GM18868 (cell line): ENCODE data around the gene POLE.
A peak's percentile ranks its signal among the peaks of the same experiment; 100 is the strongest.

Source experiments
- ATAC-seq: cut with Tn5 transposase; IDR thresholded peaks from one replicate; pipeline ENCODE4 v1.9.1; 2021; ENCODE audit warnings: mild to moderate bottlenecking, moderate library complexity; ENCODE audit not compliant: unreplicated experiment

The POLE gene, protein sequence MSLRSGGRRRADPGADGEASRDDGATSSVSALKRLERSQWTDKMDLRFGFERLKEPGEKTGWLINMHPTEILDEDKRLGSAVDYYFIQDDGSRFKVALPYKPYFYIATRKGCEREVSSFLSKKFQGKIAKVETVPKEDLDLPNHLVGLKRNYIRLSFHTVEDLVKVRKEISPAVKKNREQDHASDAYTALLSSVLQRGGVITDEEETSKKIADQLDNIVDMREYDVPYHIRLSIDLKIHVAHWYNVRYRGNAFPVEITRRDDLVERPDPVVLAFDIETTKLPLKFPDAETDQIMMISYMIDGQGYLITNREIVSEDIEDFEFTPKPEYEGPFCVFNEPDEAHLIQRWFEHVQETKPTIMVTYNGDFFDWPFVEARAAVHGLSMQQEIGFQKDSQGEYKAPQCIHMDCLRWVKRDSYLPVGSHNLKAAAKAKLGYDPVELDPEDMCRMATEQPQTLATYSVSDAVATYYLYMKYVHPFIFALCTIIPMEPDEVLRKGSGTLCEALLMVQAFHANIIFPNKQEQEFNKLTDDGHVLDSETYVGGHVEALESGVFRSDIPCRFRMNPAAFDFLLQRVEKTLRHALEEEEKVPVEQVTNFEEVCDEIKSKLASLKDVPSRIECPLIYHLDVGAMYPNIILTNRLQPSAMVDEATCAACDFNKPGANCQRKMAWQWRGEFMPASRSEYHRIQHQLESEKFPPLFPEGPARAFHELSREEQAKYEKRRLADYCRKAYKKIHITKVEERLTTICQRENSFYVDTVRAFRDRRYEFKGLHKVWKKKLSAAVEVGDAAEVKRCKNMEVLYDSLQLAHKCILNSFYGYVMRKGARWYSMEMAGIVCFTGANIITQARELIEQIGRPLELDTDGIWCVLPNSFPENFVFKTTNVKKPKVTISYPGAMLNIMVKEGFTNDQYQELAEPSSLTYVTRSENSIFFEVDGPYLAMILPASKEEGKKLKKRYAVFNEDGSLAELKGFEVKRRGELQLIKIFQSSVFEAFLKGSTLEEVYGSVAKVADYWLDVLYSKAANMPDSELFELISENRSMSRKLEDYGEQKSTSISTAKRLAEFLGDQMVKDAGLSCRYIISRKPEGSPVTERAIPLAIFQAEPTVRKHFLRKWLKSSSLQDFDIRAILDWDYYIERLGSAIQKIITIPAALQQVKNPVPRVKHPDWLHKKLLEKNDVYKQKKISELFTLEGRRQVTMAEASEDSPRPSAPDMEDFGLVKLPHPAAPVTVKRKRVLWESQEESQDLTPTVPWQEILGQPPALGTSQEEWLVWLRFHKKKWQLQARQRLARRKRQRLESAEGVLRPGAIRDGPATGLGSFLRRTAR (N-terminal part only)

GRCh38 chr12:132687211-132688164 is at the start of gene POLE, which contains the start of gene PXMP2:
TSS of gene POLE (minus strand) at chr12:132687342. CDS start at chr12:132687315, 27 bp downstream.
TSS of gene PXMP2 (plus strand) at chr12:132687587. CDS start at chr12:132687671, 84 bp downstream.
- peak; percentile 91 for ATAC-seq

GRCh38 chr12:132736913-132737312 is 49.8 kb upstream of the POLE start:
- no peak for ATAC-seq

DNA sequence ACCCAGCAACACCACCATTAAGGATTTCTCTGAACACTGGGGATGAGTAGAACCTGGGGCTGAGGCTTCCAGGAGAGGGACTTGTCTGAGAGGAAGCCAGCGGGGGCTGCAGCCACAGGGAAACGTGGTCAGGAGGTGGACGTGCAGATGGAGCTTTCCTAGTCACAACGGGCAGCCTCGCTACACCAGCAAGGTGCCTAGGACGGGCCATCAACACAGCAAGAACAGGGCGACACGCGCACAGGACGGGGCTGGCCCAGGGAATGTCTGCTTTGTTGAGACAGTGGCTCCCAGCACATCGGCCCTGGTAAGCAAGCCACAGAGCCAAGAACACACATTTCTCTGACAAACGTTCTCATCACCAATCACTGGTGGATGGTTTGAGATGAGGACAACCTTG is 49.2 kb upstream of the POLE start:
- ATAC-seq: no peak

GRCh38 chr12:132735496-132735895 is 48.4 kb upstream of the POLE start:
- ATAC-seq: no peak

DNA sequence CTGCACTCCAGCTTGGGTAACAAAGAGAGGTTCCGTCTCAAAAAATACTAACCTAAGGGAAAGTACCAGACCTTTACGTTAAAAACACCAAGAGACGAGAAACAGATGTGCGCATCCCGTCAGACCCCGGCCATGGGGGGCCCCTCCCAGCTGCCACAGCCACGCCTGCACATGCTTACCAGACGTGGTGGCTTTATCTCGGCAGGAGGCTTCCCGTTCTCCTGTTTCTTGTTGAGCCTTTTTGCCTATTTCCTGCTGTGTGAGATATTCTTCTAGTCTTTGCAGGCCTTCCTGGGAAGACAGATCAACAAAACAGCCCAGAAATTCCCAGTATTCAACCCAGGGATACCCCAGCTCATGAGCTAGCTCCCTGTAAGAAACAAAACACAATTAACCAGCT is 47.1 kb upstream of the POLE start:
- no peak for ATAC-seq

DNA sequence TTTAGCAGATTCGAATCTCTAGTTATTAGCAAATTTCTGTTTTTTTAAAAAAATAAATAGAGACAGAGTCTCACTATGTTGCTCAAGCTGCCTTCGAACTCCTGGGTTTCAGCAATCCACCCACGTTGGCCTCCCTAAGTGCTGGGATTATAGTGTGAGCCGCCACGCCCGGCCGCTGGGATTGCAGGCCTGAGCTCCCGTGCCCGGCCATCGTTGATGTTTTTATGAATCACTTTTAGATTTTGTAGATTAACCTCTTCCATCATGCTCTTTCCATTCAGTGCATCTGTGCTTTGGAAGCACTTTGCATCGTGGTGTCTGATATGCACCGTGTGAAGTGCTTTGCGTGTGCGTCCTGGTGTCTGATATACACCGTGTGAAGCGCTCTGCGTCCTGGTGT is 44.4 kb upstream of the POLE start:
- ATAC-seq: no peak

- no peak for ATAC-seq
Measured at GRCh38 chr12:132730353-132730752, 43.2 kb upstream of the POLE start.

DNA sequence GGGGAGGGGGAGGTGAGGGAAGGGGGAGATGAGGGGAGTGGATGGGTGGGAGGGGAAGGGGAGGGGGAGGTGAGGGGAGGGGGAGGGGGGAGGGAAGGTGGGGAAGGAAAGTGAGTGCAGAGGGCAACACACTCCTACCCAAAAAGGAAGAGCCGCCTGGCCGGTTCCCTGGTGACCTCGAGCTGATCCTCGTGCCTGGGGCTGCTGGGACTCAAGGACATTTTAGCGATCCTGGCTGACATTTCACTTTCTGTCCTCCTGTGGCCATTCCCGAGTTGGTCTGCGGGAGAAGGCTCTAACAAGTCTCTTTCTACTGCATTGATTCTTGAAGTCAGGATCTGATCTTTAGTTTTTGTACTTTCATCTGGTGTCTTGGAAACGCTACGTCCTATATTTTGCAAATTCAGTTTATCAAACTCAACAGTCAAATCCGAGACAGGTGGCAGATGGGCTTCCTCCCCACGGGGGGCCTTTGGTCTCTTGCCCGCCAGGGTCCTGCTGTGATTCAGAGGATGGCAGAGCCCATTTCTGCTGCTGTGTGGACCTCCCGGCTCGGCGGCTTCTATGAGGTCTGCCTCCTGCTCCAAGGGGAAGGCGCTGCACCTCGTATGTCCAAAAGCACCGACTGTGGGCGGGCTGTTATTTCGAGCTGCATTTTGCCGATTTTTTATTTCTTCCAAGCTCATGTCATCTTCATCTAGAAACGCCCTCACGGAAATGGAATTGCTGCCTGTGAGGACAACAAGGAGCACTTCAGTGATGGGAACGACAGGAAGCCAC is 42.6 kb upstream of the POLE start:
- ATAC-seq: no peak

GRCh38 chr12:132728502-132728901 is 41.4 kb upstream of the POLE start:
- no peak for ATAC-seq

DNA sequence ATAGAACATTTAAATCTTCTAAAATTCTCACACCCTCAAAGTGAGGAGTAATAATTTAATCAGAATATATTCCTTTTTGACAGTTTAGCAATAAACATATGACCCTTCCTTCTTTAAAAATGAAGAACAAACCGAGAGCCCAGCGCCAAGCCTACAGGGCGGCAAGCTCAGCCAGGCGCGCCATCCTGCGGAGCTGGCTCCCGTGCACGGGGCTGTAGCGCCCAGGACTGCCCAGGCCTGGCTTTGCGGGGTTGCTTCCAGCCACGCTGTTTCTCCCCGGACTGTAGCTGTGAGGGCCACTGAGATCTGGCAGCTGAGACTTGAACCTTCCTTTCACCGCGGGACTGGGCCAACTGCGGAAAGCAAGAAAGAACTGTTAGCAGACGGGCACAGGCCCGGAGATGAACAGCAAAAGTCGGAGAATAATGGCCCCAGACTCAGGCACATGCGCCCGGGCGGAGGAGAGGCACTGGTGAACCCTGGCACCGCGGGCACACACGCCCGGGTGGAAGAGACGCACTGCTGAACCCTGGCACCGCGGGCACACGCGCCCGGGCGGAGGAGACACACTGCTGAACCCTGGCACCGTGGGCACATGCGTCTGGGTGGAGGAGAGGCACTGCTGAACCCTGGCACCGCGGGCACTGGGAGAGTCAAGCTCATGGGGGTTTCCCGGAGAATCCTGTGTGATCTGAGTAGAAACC is 40.1 kb upstream of the POLE start:
- no peak for ATAC-seq

GRCh38 chr12:132726386-132726785 is 39.2 kb upstream of the POLE start:
- ATAC-seq: no peak

DNA sequence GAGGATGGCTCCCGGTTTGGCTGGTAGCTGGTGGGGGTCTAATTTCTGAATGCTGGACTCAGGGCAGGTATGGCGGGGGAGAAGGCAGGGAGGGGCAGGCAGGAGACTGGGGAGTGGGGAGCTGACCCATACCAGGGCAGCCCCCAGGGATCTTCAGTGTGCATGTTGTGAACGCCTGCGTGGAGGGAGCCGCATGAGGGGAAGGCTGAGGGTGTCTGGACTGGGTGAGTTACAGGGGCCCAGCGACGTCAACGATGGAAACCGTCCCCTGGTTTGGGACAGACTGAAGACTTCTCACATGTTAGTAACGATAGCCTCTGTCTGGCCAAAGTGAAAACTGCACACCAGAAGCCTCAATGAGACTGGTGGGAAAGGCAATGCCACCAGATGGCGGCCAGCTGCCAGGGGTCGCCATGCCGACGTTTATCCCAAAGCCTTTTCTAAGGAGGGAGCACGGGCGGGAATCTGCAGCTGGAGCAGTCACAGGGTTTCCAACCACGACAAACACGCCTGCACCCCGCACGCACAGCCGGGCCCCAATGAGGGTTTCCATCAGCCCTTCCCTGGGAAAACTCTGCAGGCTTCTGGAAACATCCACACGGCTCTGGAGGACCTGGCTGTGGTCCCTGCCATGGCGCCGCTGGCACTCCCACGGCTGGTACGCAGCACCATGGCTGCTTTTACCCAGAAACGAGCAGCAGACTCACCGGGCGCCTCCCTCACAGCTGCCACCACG is 37.5 kb upstream of the POLE start:
- ATAC-seq: no peak

DNA sequence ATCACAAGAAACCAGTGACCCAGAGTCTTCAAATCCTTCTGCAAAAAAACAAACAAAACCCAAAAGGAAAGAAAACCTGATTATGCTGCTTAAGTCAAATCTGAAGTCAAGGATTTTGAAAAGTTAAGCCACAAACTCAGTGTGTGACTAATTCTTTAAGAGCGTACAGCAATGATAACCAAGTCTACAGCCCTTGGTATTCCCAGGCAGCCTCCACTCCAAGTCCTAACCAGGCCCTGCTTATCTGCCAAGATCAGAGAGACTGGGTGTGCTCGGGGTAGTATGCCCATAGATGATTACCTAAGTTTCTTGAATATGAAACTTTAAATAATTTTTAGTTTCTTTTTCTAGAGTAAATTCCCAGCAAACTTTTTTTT is 36.6 kb upstream of the POLE start:
- no peak for ATAC-seq

DNA sequence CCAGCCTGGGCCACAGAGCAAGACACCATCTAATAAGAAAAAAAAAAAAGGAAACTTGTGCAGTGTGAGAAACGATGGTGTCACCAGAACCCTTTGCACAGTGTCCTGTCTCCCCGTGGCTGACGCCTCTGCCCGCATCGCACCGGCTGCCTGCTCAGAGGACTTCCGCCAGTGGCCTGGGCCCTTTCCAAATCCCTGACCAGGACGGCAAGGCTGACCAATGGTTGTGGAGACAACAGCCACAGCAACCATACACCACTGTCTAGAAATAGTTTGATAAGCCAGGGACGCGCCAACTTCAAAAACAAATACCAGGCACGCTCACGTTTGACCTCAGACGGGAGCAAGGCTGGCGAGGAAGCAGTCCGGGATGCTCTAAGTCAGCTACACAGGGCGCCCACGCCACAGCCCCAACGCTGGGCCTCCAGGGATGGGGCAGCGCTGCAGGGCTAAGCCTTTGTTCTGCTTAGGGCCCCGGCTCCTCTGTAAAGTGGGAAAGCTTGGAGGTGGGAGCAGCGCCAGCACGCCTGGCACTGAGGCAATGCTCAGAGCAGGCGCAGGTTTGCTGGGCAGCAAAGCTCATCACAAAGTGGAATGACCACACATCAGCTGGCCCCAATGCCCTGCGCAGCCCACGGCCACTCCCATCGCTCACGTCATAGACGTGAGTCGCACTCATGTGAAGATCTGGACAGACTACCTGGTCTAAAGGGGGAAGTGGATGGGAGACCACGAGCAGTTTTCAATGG is 36.0 kb upstream of the POLE start:
- ATAC-seq: no peak

- no peak for ATAC-seq
Measured at GRCh38 chr12:132720606-132721345, 33.6 kb upstream of the POLE start.

DNA sequence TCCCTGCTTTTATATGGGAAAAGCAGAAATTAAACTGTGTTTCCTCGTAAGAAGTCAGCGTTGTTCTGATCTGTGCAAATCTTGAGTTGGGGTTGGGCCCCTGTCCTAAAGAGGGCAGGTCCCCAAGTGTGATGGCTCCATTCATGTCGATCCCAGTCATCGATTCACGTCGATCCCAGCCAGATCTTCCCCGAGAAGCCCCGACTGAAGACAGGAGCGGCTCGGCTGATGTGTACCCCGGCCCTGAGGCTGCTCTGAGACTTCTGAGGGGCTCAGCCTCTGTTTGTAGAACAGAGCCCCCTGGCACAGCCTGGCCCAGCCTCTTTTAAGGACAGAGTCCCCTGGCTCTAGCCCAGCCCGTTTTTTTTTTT is 32.8 kb upstream of the POLE start:
- ATAC-seq: no peak
